Measurements from ENCODE around the gene SLC16A6.

DNA sequence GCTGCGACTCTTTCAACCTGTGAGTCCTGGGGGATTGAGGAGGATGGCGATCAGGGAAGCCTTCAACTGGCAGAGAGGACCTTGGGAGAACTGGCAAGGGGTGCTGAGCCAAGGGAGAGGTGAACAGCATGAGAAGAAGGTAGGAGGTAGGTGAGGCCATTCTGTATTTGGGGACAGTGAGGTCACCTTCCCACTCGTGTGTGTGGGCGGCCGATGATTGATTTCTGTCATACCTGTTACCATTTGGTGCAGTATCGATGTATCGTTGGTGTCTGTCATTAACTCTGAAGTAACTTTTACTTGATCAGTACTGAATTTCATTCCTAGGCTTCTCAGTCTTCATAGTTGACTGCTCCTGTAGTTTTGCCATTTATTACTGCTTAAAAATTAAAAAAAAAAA is 4.2 kb upstream of the SLC16A6 start:
- TF ChIP-seq, protein P1, sequence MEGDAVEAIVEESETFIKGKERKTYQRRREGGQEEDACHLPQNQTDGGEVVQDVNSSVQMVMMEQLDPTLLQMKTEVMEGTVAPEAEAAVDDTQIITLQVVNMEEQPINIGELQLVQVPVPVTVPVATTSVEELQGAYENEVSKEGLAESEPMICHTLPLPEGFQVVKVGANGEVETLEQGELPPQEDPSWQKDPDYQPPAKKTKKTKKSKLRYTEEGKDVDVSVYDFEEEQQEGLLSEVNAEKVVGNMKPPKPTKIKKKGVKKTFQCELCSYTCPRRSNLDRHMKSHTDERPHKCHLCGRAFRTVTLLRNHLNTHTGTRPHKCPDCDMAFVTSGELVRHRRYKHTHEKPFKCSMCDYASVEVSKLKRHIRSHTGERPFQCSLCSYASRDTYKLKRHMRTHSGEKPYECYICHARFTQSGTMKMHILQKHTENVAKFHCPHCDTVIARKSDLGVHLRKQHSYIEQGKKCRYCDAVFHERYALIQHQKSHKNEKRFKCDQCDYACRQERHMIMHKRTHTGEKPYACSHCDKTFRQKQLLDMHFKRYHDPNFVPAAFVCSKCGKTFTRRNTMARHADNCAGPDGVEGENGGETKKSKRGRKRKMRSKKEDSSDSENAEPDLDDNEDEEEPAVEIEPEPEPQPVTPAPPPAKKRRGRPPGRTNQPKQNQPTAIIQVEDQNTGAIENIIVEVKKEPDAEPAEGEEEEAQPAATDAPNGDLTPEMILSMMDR (conservative IDR thresholded peaks at IDR 0.05; ENCODE audit: low read depth, low read length) = no peak
- TF ChIP-seq POLR2A (IDR thresholded peaks at IDR 0.05; ENCODE audit: low read depth, low read length) = no peak
- TF ChIP-seq RAD21 (IDR thresholded peaks at IDR 0.05; ENCODE audit: low read length) = no peak
- no peak for TF ChIP-seq RCOR1 (IDR thresholded peaks at IDR 0.05; ENCODE audit: insufficient replicate concordance, low read length)
- no peak for TF ChIP-seq MAFK (IDR thresholded peaks at IDR 0.05; ENCODE audit: low read depth, low read length)
- TF ChIP-seq BHLHE40 (IDR thresholded peaks at IDR 0.05; ENCODE audit: low read depth, low read length) = no peak
- TF ChIP-seq, protein P2, sequence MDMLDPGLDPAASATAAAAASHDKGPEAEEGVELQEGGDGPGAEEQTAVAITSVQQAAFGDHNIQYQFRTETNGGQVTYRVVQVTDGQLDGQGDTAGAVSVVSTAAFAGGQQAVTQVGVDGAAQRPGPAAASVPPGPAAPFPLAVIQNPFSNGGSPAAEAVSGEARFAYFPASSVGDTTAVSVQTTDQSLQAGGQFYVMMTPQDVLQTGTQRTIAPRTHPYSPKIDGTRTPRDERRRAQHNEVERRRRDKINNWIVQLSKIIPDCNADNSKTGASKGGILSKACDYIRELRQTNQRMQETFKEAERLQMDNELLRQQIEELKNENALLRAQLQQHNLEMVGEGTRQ (IDR thresholded peaks at IDR 0.05; ENCODE audit: low read depth, low read length) = no peak
- TF ChIP-seq FOS (IDR thresholded peaks at IDR 0.05; ENCODE audit: low read depth, low read length) = no peak
- TF ChIP-seq SMC3 (IDR thresholded peaks at IDR 0.05; ENCODE audit: low read depth, low read length) = no peak
